ENCODE measurements around the gene POMT1. TPM values are rescaled to one million over a fixed set of nuclear protein-coding genes. Genes with fewer than 3 reads are reported as not detected.
"Not testable (repeated sequence)": the region's sequence is repeated elsewhere in the genome, so short reads cannot be mapped to it uniquely, and the experiment has no call there.

POMT1 gene
- total RNA-seq, 1 donor = 32.6 TPM

GRCh38 chr9:131546336-131547084 is 43.8 kb downstream of the POMT1 start:
- H3K4me2 ChIP-seq (ENCODE audit: insufficient read depth, low read length) = peak overlapping the region; percentile 78
- peak; percentile 90 for DNase-seq (ENCODE audit: insufficient read length, low spot score, missing footprints)
- H3K79me2 ChIP-seq (ENCODE audit: insufficient read depth, low read length) = no peaks in the 10 kb centered on the region
- peaks cover 61% of the 10 kb centered on the region for H3K27me3 ChIP-seq (ENCODE audit: insufficient read depth, low read length)
- H4K20me1 ChIP-seq (ENCODE audit: insufficient read depth, low read length) = no peaks in the 10 kb centered on the region
- peak overlapping the region; percentile 65 for H2AFZ ChIP-seq (ENCODE audit: low read length)
- no peak overlapping the region for H3K27ac ChIP-seq (ENCODE audit: low read depth, low read length)
- peaks cover 9% of the 10 kb centered on the region for H3K9me3 ChIP-seq (ENCODE audit: low read depth, low read length)
- peak overlapping the region; percentile 62 for H3K4me3 ChIP-seq (ENCODE audit: insufficient read depth, low read length)
- H3K36me3 ChIP-seq (ENCODE audit: insufficient read depth, low read length) = no peaks in the 10 kb centered on the region
- TF ChIP-seq CTCF (IDR thresholded peaks at IDR 0.05; ENCODE audit: extremely low read depth, low read depth, low read length) = no peak
- H3K4me1 ChIP-seq (ENCODE audit: insufficient read depth, low read length) = no peaks in the 10 kb centered on the region

GRCh38 chr9:131549186-131549585 is 46.5 kb downstream of the POMT1 start:
- DNase-seq (ENCODE audit: insufficient read length, low spot score, missing footprints); H3K4me2 ChIP-seq (ENCODE audit: insufficient read depth, low read length); H3K27ac ChIP-seq (ENCODE audit: low read depth, low read length); H3K9me3 ChIP-seq (ENCODE audit: low read depth, low read length); H3K79me2 ChIP-seq (ENCODE audit: insufficient read depth, low read length); H3K4me3 ChIP-seq (ENCODE audit: insufficient read depth, low read length); H4K20me1 ChIP-seq (ENCODE audit: insufficient read depth, low read length); H3K36me3 ChIP-seq (ENCODE audit: insufficient read depth, low read length); H3K4me1 ChIP-seq (ENCODE audit: insufficient read depth, low read length); H2AFZ ChIP-seq (ENCODE audit: low read length): not testable (repeated sequence)
- H3K27me3 ChIP-seq (ENCODE audit: insufficient read depth, low read length) = peaks cover 70% of the 10 kb centered on the region

- not testable (repeated sequence) for H3K4me3 ChIP-seq (ENCODE audit: insufficient read depth, low read length); H3K27ac ChIP-seq (ENCODE audit: low read depth, low read length); H4K20me1 ChIP-seq (ENCODE audit: insufficient read depth, low read length); DNase-seq (ENCODE audit: insufficient read length, low spot score, missing footprints); H2AFZ ChIP-seq (ENCODE audit: low read length); H3K4me1 ChIP-seq (ENCODE audit: insufficient read depth, low read length); H3K79me2 ChIP-seq (ENCODE audit: insufficient read depth, low read length); H3K9me3 ChIP-seq (ENCODE audit: low read depth, low read length); H3K36me3 ChIP-seq (ENCODE audit: insufficient read depth, low read length); H3K4me2 ChIP-seq (ENCODE audit: insufficient read depth, low read length)
- H3K27me3 ChIP-seq (ENCODE audit: insufficient read depth, low read length) = peaks cover 66% of the 10 kb centered on the region
Measured at GRCh38 chr9:131550465-131550864, 47.7 kb downstream of the POMT1 start.

GRCh38 chr9:131552030-131552429 is 49.3 kb downstream of the POMT1 start:
- Histone ChIP-seq H3K4me2 (ENCODE audit: insufficient read depth, low read length) (no peak overlapping the region), H3K36me3 (ENCODE audit: insufficient read depth, low read length) (no peaks in the 10 kb centered on the region), H3K27ac (ENCODE audit: low read depth, low read length) (no peak overlapping the region), H3K4me3 (ENCODE audit: insufficient read depth, low read length) (no peak overlapping the region), H4K20me1 (ENCODE audit: insufficient read depth, low read length) (no peaks in the 10 kb centered on the region), H3K9me3 (ENCODE audit: low read depth, low read length) (peaks cover 2% of the 10 kb centered on the region), H2AFZ (ENCODE audit: low read length) (no peak overlapping the region), H3K4me1 (ENCODE audit: insufficient read depth, low read length) (no peaks in the 10 kb centered on the region), H3K79me2 (ENCODE audit: insufficient read depth, low read length) (no peaks in the 10 kb centered on the region), H3K27me3 (ENCODE audit: insufficient read depth, low read length) (peaks cover 56% of the 10 kb centered on the region)
- peak; percentile 39 for DNase-seq (ENCODE audit: insufficient read length, low spot score, missing footprints)
- no peak for TF ChIP-seq CTCF (IDR thresholded peaks at IDR 0.05; ENCODE audit: extremely low read depth, low read depth, low read length)

Measured in osteoblast (primary cell).